RWPE2 (cell line): ENCODE measurements around the gene NBDY.
"Not testable (repeated sequence)": the region's sequence is repeated elsewhere in the genome, so short reads cannot be mapped to it uniquely, and the experiment has no call there.

Source experiments
- ATAC-seq: fragments of 200-7000 bp; cut with Tn5 transposase; 3 replicates; pipeline ENCODE4 v1.9.1; 2021; ENCODE audit warnings: low read depth
- DNase-seq: peaks from one replicate; pipeline ENCODE4 v3.0.0-alpha.2; 2020; ENCODE audit warnings: low spot score
- H3K27ac ChIP-seq: fragments of 450-650 bp; 2 replicates; pipeline ENCODE4 v1.5.1; 2017; ENCODE audit warnings: mild to moderate bottlenecking; ENCODE audit not compliant: poor library complexity, severe bottlenecking
- H3K27me3 ChIP-seq: fragments of 250-450 bp; sonication (Bioruptor Pico); 2 replicates; pipeline ENCODE4 v1.5.1; 2021; ENCODE audit warnings: mild to moderate bottlenecking, moderate library complexity; ENCODE audit not compliant: insufficient read depth, poor library complexity, severe bottlenecking
- H3K36me3 ChIP-seq: fragments of 250-450 bp; sonication (Bioruptor Pico); 2 replicates; pipeline ENCODE4 v1.5.1; 2020; ENCODE audit warnings: low read depth, mild to moderate bottlenecking, moderate library complexity
- H3K4me1 ChIP-seq: fragments of 250-450 bp; sonication (Bioruptor Pico); 2 replicates; pipeline ENCODE4 v1.5.1; 2021; ENCODE audit warnings: mild to moderate bottlenecking, moderate library complexity; ENCODE audit not compliant: insufficient read depth, poor library complexity, severe bottlenecking
- H3K4me3 ChIP-seq: fragments of 250-450 bp; sonication (Bioruptor Pico); 2 replicates; pipeline ENCODE4 v1.5.1; 2021; ENCODE audit warnings: mild to moderate bottlenecking, moderate library complexity; ENCODE audit not compliant: severe bottlenecking
- H3K9me3 ChIP-seq: fragments of 250-450 bp; sonication (Bioruptor Pico); 2 replicates; pipeline ENCODE4 v1.5.1; 2021; ENCODE audit warnings: mild to moderate bottlenecking, moderate library complexity; ENCODE audit not compliant: severe bottlenecking
- CTCF ChIP-seq: fragments of 450-650 bp; IDR thresholded peaks from one replicate; pipeline ENCODE4 v1.5.1; 2017; ENCODE audit warnings: mild to moderate bottlenecking, moderate library complexity; ENCODE audit not compliant: poor library complexity, severe bottlenecking

The NBDY gene

GRCh38 chrX:56746996-56747395 lies 18.0 kb downstream of the NBDY start:
- no peak overlapping the region for H3K4me3 ChIP-seq
- no peaks in the 10 kb centered on the region for H3K36me3 ChIP-seq
- H3K27ac ChIP-seq: peak overlapping the region; percentile 30
- no peaks in the 10 kb centered on the region for H3K9me3 ChIP-seq
- no peak for DNase-seq
- peaks cover 19% of the 10 kb centered on the region for H3K4me1 ChIP-seq
- TF ChIP-seq CTCF: no peak
- ATAC-seq: peak; percentile 50; the same call in 2 of the 3 replicates
- H3K27me3 ChIP-seq: no peaks in the 10 kb centered on the region

- DNase-seq: no peak
- Histone ChIP-seq H3K27me3 (no peaks in the 10 kb centered on the region), H3K9me3 (no peaks in the 10 kb centered on the region), H3K27ac (no peak overlapping the region), H3K36me3 (no peaks in the 10 kb centered on the region), H3K4me3 (no peak overlapping the region), H3K4me1 (peaks cover 9% of the 10 kb centered on the region)
- ATAC-seq: peak; percentile 14; the same call in 1 of the 3 replicates
- TF ChIP-seq CTCF: no peak
These were observed 22.0 kb downstream of the NBDY start for GRCh38 chrX:56751071-56751470.

- no peak for TF ChIP-seq CTCF
- Histone ChIP-seq H3K36me3 (no peaks in the 10 kb centered on the region), H3K9me3 (no peaks in the 10 kb centered on the region), H3K4me3 (no peak overlapping the region), H3K27me3 (no peaks in the 10 kb centered on the region), H3K27ac (no peak overlapping the region), H3K4me1 (no peaks in the 10 kb centered on the region)
- ATAC-seq: no peak
- DNase-seq: no peak
These were observed 28.3 kb downstream of the NBDY start for GRCh38 chrX:56757327-56757726.

- no peak for TF ChIP-seq CTCF
- Histone ChIP-seq H3K4me1 (no peaks in the 10 kb centered on the region), H3K9me3 (no peaks in the 10 kb centered on the region), H3K4me3 (no peak overlapping the region), H3K27ac (no peak overlapping the region), H3K36me3 (no peaks in the 10 kb centered on the region), H3K27me3 (no peaks in the 10 kb centered on the region)
- ATAC-seq: no peak
- no peak for DNase-seq
These were observed 29.4 kb downstream of the NBDY start for GRCh38 chrX:56758456-56758855.

- Histone ChIP-seq H3K27me3 (no peaks in the 10 kb centered on the region), H3K4me3 (no peak overlapping the region), H3K4me1 (no peaks in the 10 kb centered on the region), H3K36me3 (no peaks in the 10 kb centered on the region), H3K9me3 (no peaks in the 10 kb centered on the region), H3K27ac (no peak overlapping the region)
- no peak for DNase-seq
- ATAC-seq: no peak
- TF ChIP-seq CTCF: no peak
These were observed 30.8 kb downstream of the NBDY start for GRCh38 chrX:56759736-56760409.

- not testable (repeated sequence) for H3K9me3 ChIP-seq, H3K27ac ChIP-seq, H3K27me3 ChIP-seq, DNase-seq, ATAC-seq, H3K4me3 ChIP-seq, H3K4me1 ChIP-seq, H3K36me3 ChIP-seq
These were observed 31.5 kb downstream of the NBDY start for GRCh38 chrX:56760410-56761124.
